ENCODE measurements around the gene RFX5. TPM values are rescaled to one million over a fixed set of nuclear protein-coding genes. Genes with fewer than 3 reads are reported as not detected.

Gene RFX5
- total RNA-seq, 2 donors from 2014 or later: 25.5 to 27.2 TPM

GRCh38 chr1:151326619-151327222, 20.3 kb downstream of the RFX5 start:
- H3K9me3 ChIP-seq: no peaks in the 10 kb centered on the region
- no peaks in the 10 kb centered on the region for H3K27me3 ChIP-seq (replicated peaks; ENCODE audit: insufficient read depth)
- peak; percentile 15 for DNase-seq (ENCODE audit: low spot score)
- no peaks in the 10 kb centered on the region for H3K36me3 ChIP-seq
- H3K27ac ChIP-seq: peak overlapping the region; percentile 87 to 93
- TF ChIP-seq, protein P1, sequence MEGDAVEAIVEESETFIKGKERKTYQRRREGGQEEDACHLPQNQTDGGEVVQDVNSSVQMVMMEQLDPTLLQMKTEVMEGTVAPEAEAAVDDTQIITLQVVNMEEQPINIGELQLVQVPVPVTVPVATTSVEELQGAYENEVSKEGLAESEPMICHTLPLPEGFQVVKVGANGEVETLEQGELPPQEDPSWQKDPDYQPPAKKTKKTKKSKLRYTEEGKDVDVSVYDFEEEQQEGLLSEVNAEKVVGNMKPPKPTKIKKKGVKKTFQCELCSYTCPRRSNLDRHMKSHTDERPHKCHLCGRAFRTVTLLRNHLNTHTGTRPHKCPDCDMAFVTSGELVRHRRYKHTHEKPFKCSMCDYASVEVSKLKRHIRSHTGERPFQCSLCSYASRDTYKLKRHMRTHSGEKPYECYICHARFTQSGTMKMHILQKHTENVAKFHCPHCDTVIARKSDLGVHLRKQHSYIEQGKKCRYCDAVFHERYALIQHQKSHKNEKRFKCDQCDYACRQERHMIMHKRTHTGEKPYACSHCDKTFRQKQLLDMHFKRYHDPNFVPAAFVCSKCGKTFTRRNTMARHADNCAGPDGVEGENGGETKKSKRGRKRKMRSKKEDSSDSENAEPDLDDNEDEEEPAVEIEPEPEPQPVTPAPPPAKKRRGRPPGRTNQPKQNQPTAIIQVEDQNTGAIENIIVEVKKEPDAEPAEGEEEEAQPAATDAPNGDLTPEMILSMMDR (IDR thresholded peaks at IDR 0.05): no peak
- no peak for TF ChIP-seq POLR2AphosphoS5 (IDR thresholded peaks at IDR 0.05)
- no peak for TF ChIP-seq POLR2A (IDR thresholded peaks at IDR 0.05)
- peak overlapping the region; percentile 75 to 77 for H3K4me3 ChIP-seq
- intact Hi-C loops (cut with DNase I): no loop called here
- peaks cover 9% of the 10 kb centered on the region for H3K4me1 ChIP-seq (replicated peaks)
- under 1% methylated on average over 12 of the region's 12 CpGs for WGBS

- H3K27ac ChIP-seq: peak overlapping the region in 1 of 2 donors; percentile 93
- H3K36me3 ChIP-seq: no peaks in the 10 kb centered on the region
- peak overlapping the region; percentile 75 to 77 for H3K4me3 ChIP-seq
- peaks cover 9% of the 10 kb centered on the region for H3K4me1 ChIP-seq (replicated peaks)
- no peaks in the 10 kb centered on the region for H3K9me3 ChIP-seq
- DNase-seq (ENCODE audit: low spot score): no peak
- 18% methylated on average over 5 of the region's 5 CpGs for WGBS
- no peaks in the 10 kb centered on the region for H3K27me3 ChIP-seq (replicated peaks; ENCODE audit: insufficient read depth)
- TF ChIP-seq, protein P1 (IDR thresholded peaks at IDR 0.05): no peak
- TF ChIP-seq POLR2AphosphoS5 (IDR thresholded peaks at IDR 0.05): no peak
- no peak for TF ChIP-seq POLR2A (IDR thresholded peaks at IDR 0.05)
- intact Hi-C loops (cut with DNase I): no loop called here
These were observed 21.2 kb downstream of the RFX5 start for GRCh38 chr1:151325646-151326429.

GRCh38 chr1:151325231-151325630, 21.8 kb downstream of the RFX5 start:
- H3K27ac ChIP-seq: no peak overlapping the region
- 83% methylated on average over 7 of the region's 7 CpGs for WGBS
- H3K36me3 ChIP-seq: no peaks in the 10 kb centered on the region
- intact Hi-C loops (cut with DNase I): no loop called here
- no peak overlapping the region for H3K4me3 ChIP-seq
- DNase-seq (ENCODE audit: low spot score): no peak
- H3K9me3 ChIP-seq: no peaks in the 10 kb centered on the region
- TF ChIP-seq POLR2A (IDR thresholded peaks at IDR 0.05) (no peak), POLR2AphosphoS5 (IDR thresholded peaks at IDR 0.05) (no peak)
- TF ChIP-seq, protein P1 (IDR thresholded peaks at IDR 0.05): no peak
- H3K27me3 ChIP-seq (replicated peaks; ENCODE audit: insufficient read depth): no peaks in the 10 kb centered on the region
- peaks cover 9% of the 10 kb centered on the region for H3K4me1 ChIP-seq (replicated peaks)

DNA sequence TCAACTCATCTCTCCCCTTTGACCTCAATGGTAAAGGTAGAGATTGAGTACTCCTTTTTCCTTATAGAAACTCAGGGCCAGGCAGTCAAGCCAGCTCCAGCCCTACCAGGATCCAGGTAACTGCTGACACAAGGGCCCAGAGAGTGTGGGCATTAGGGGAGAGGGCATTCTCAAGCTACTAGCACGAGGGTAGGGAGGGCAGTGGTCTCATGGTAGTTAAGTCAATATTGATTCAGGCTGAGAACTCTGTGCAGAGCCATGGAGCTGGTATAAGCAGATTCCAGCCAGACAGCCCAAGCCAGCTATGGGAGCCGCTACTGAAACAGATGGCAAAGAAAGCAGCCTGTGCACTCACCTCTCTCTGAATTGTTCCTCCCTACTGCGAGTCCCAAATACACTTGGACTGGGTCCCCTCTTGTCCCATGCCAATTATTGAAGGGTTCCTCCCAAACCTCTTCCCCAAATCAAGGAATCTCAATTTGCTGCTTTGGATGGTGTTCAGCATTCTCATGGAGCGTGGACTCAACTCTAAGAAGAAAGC, 22.6 kb downstream of the RFX5 start:
- no peak overlapping the region for H3K27ac ChIP-seq
- H3K36me3 ChIP-seq: no peaks in the 10 kb centered on the region
- TF ChIP-seq, protein P1 (IDR thresholded peaks at IDR 0.05): no peak
- TF ChIP-seq POLR2AphosphoS5 (IDR thresholded peaks at IDR 0.05) (no peak), POLR2A (IDR thresholded peaks at IDR 0.05) (no peak)
- 79% methylated on average over 4 of the region's 4 CpGs for WGBS
- H3K27me3 ChIP-seq (replicated peaks; ENCODE audit: insufficient read depth): no peaks in the 10 kb centered on the region
- no peaks in the 10 kb centered on the region for H3K9me3 ChIP-seq
- peaks cover 9% of the 10 kb centered on the region for H3K4me1 ChIP-seq (replicated peaks)
- no peak overlapping the region for H3K4me3 ChIP-seq
- DNase-seq (ENCODE audit: low spot score): no peak
- intact Hi-C loops (cut with DNase I): no loop called here

All from prostate gland (tissue), 2 donors.